HG03457 (cell line): ENCODE measurements around the gene NACC1.
"Not testable (repeated sequence)": the region's sequence is repeated elsewhere in the genome, so short reads cannot be mapped to it uniquely, and the experiment has no call there.

Source experiments
- ATAC-seq: cut with Tn5 transposase; IDR thresholded peaks from one replicate; pipeline ENCODE4 v1.9.1; 2021; ENCODE audit warnings: moderate number of reproducible peaks; ENCODE audit not compliant: unreplicated experiment

The NACC1 gene

GRCh38 chr19:13138171-13138915, 20.3 kb downstream of the NACC1 start:
- ATAC-seq: no peak

GRCh38 chr19:13138916-13139198, 20.8 kb downstream of the NACC1 start:
- ATAC-seq: no peak

- no peak for ATAC-seq
These were observed 21.7 kb downstream of the NACC1 start for GRCh38 chr19:13139633-13140311.

GRCh38 chr19:13146763-13147563, 28.9 kb downstream of the NACC1 start:
- ATAC-seq: no peak

GRCh38 chr19:13149173-13149627, 31.1 kb downstream of the NACC1 start:
- ATAC-seq: not testable (repeated sequence)

- ATAC-seq: no peak
These were observed 31.6 kb downstream of the NACC1 start for GRCh38 chr19:13149628-13150186.

- ATAC-seq: peak; percentile 26
These were observed 32.3 kb downstream of the NACC1 start, which contains the start of the genes IER2 and STX10 for GRCh38 chr19:13150187-13150930. TSS of gene IER2 (plus strand) at chr19:13150411. CDS start at chr19:13153187, 2,776 bp downstream. TSS of gene STX10 (minus strand) at chr19:13150375. CDS start at chr19:13150173, 202 bp downstream.

GRCh38 chr19:13150931-13151604, 33.0 kb downstream of the NACC1 start:
- no peak for ATAC-seq

GRCh38 chr19:13151605-13152355, 33.7 kb downstream of the NACC1 start:
- ATAC-seq: peak; percentile 27

GRCh38 chr19:13152356-13152973, 34.4 kb downstream of the NACC1 start:
- ATAC-seq: no peak

GRCh38 chr19:13152974-13153568, 35.0 kb downstream of the NACC1 start:
- no peak for ATAC-seq

- no peak for ATAC-seq
These were observed 35.6 kb downstream of the NACC1 start for GRCh38 chr19:13153569-13154240.

GRCh38 chr19:13154241-13154778, 36.2 kb downstream of the NACC1 start:
- no peak for ATAC-seq

- ATAC-seq: no peak
These were observed 36.9 kb downstream of the NACC1 start for GRCh38 chr19:13154911-13155471.

- ATAC-seq: no peak
These were observed 37.7 kb downstream of the NACC1 start for GRCh38 chr19:13155472-13156359.

- no peak for ATAC-seq
These were observed 41.6 kb downstream of the NACC1 start for GRCh38 chr19:13159713-13160112.
